H1 (cell line): ENCODE measurements around the gene SLC7A11.

Experiments
- BACH1 ChIP-seq: IDR thresholded peaks from 2 replicates; pipeline ENCODE4 v1.6.1; 2012; ENCODE audit warnings: low read length, improper control_type of control experiment
- CTCF ChIP-seq, 3 experiments: IDR thresholded peaks; 1 replicate in 2 of 3; 2 replicates in 1 of 3; pipeline versions ENCODE4 v1.5.1 to v1.6.1; 2011; ENCODE audit warnings: low read length in 3 of 3, mild to moderate bottlenecking in 3 of 3, inconsistent platforms in 2 of 3, low read depth in 1 of 3, moderate library complexity in 1 of 3; ENCODE audit not compliant: insufficient read depth in 1 of 3; ENCODE audit errors: control extremely low read depth in 1 of 3
- HDAC2 ChIP-seq, 2 experiments: fragments of 300-600 bp in 1 of 2; sonication (generic) in 1 of 2; IDR thresholded peaks; 2 replicates each; pipeline ENCODE4 v1.6.1; 2011 to 2012; ENCODE audit warnings: low read depth in 2 of 2, low read length in 2 of 2, mild to moderate bottlenecking in 2 of 2, moderate library complexity in 2 of 2, borderline replicate concordance in 1 of 2, inconsistent platforms in 1 of 2
- HDAC6 ChIP-seq: IDR thresholded peaks from one replicate; pipeline ENCODE4 v1.7.1; 2012; ENCODE audit warnings: low read depth, mild to moderate bottlenecking, inconsistent platforms, low read length, moderate library complexity
- NRF1 ChIP-seq: IDR thresholded peaks from 2 replicates; pipeline ENCODE4 v1.6.1; 2011; ENCODE audit warnings: mild to moderate bottlenecking, low read depth, low read length, improper control_type of control experiment
- POLR2A ChIP-seq, 2 experiments: IDR thresholded peaks; 1 replicate in 1 of 2; 2 replicates in 1 of 2; pipeline ENCODE4 v1.6.1; 2011; ENCODE audit warnings: low read depth in 2 of 2, low read length in 2 of 2, mild to moderate bottlenecking in 2 of 2; ENCODE audit errors: control extremely low read depth in 1 of 2
- RAD21 ChIP-seq, 2 experiments: IDR thresholded peaks in 1 of 2; conservative IDR thresholded peaks in 1 of 2; 2 replicates each; pipeline ENCODE4 v1.6.1; 2011; ENCODE audit warnings: low read depth in 2 of 2, low read length in 2 of 2, improper control_type of control experiment in 1 of 2, inconsistent platforms in 1 of 2, mild to moderate bottlenecking in 1 of 2, moderate library complexity in 1 of 2
- SP1 ChIP-seq: IDR thresholded peaks from 2 replicates; pipeline ENCODE4 v1.6.1; 2011; ENCODE audit warnings: low read depth, low read length
- TCF12 ChIP-seq: IDR thresholded peaks from 2 replicates; pipeline ENCODE4 v1.6.1; 2011; ENCODE audit warnings: low read depth, mild to moderate bottlenecking, low read length

GRCh38 chr4:138216272-138216867, 25.8 kb downstream of the SLC7A11 start:
- TF ChIP-seq TCF12 = no peak
- 0 out of 4 replicates have a peak, but pooled peaks of 1 of the 3 experiments have one; percentile 7 for TF ChIP-seq CTCF (IDR thresholded peaks at IDR 0.05; ENCODE audit: control extremely low read depth in 1 of 3, insufficient read depth in 1 of 3, low read depth in 1 of 3, low read length in 3 of 3)
- no peak for TF ChIP-seq HDAC6
- no peak for TF ChIP-seq POLR2A (IDR thresholded peaks at IDR 0.05; ENCODE audit: control extremely low read depth in 1 of 2, low read depth in 2 of 2, low read length in 2 of 2)
- 0 out of 4 replicates have a peak, but pooled peaks of 1 of the 2 experiments have one; percentile 5 for TF ChIP-seq RAD21 (IDR thresholded peaks at IDR 0.05 in 1 of 2, conservative IDR thresholded peaks at IDR 0.05 in 1 of 2; ENCODE audit: low read depth in 2 of 2, low read length in 2 of 2)
- no peak for TF ChIP-seq NRF1
- TF ChIP-seq SP1 = no peak
- TF ChIP-seq BACH1 = no peak
- no peak for TF ChIP-seq HDAC2 (IDR thresholded peaks at IDR 0.05; ENCODE audit: borderline replicate concordance in 1 of 2, low read depth in 2 of 2, low read length in 2 of 2)
